ENCODE data around the gene HES5.

DNA sequence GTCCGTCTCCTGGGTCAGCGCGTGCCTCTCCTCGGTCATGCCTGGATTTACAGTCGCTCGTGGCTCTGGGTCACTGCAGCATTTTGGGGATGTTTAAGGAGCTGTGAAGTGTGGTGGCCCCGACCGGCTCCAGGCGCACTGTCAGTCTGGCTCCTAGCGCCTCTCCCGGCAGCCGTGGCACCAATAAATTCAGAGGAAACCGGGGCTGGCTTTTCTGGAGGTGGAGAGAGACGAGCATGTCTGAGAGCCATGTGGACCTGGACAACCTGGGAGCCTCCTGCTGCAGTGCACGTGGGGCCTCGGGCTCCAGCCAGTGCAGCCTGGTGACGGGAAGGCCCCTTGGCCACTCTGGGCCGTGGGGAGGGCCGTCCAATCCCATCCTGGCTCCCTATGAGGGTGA lies 36.8 kb downstream of the HES5 start:
- TF ChIP-seq EZH2 (IDR thresholded peaks at IDR 0.05; ENCODE audit: insufficient read depth, poor library complexity, severe bottlenecking) (no peak), EZH2phosphoT487 (IDR thresholded peaks at IDR 0.05; ENCODE audit: insufficient read depth, low read depth) (no peak)

Data from GM23248 (cell line).